Mesenchymal stem cell (in vitro differentiated cells and primary cell): ENCODE measurements around the gene CRBN. TPM values are rescaled to one million over a fixed set of nuclear protein-coding genes. Genes with fewer than 3 reads are reported as not detected.

Source experiments
- DNase-seq: peaks from one replicate; pipeline ENCODE4 v3.0.0-alpha.2; 2013
- H2AFZ ChIP-seq: one replicate; pipeline ENCODE4 v1.6.1; 2013; ENCODE audit warnings: low read depth, mild to moderate bottlenecking, control low read depth, inconsistent platforms, low read length, moderate library complexity
- H2AK5ac ChIP-seq: 2 replicates; pipeline ENCODE4 v1.6.1; 2013; ENCODE audit warnings: low read length, moderate library complexity, mild to moderate bottlenecking, inconsistent platforms; ENCODE audit not compliant: severe bottlenecking
- H2BK120ac ChIP-seq: one replicate; pipeline ENCODE4 v1.6.1; 2013; ENCODE audit warnings: low read depth, mild to moderate bottlenecking, inconsistent platforms, low read length, moderate library complexity
- H2BK12ac ChIP-seq, 2 experiments: one replicate each; pipeline ENCODE4 v1.6.1; 2013; ENCODE audit warnings: inconsistent platforms in 2 of 2, low read length in 2 of 2, mild to moderate bottlenecking in 2 of 2, moderate library complexity in 2 of 2, control low read depth in 1 of 2
- H2BK15ac ChIP-seq: one replicate; pipeline ENCODE4 v1.6.1; 2013; ENCODE audit warnings: mild to moderate bottlenecking, low read depth, inconsistent platforms; ENCODE audit not compliant: poor library complexity, severe bottlenecking
- H2BK5ac ChIP-seq: 2 replicates; pipeline ENCODE4 v1.6.1; 2013; ENCODE audit warnings: low read depth, mild to moderate bottlenecking, low read length, control low read depth, inconsistent platforms; ENCODE audit not compliant: poor library complexity, severe bottlenecking
- H3K14ac ChIP-seq, 2 experiments: one replicate each; pipeline ENCODE4 v1.6.1; 2013; ENCODE audit warnings: inconsistent platforms in 2 of 2, low read length in 2 of 2, control low read depth in 1 of 2, mild to moderate bottlenecking in 1 of 2, moderate library complexity in 1 of 2
- H3K18ac ChIP-seq, 2 experiments: one replicate each; pipeline ENCODE4 v1.6.1; 2013; ENCODE audit warnings: inconsistent platforms in 2 of 2, low read length in 2 of 2, control low read depth in 1 of 2, low read depth in 1 of 2, mild to moderate bottlenecking in 1 of 2
- H3K23ac ChIP-seq, 2 experiments: one replicate each; pipeline ENCODE4 v1.6.1; 2013; ENCODE audit warnings: inconsistent platforms in 2 of 2, low read length in 2 of 2, mild to moderate bottlenecking in 2 of 2, moderate library complexity in 2 of 2, control low read depth in 1 of 2
- H3K27ac ChIP-seq: 2 replicates; pipeline ENCODE4 v1.5.1; 2013; ENCODE audit warnings: mild to moderate bottlenecking, moderate library complexity, low read length, control low read depth, inconsistent platforms; ENCODE audit not compliant: poor library complexity, severe bottlenecking
- H3K27me3 ChIP-seq, 2 experiments: 2 replicates each; pipeline versions ENCODE4 v1.6.1 to v1.7.0; 2013; ENCODE audit warnings: low read length in 2 of 2, mild to moderate bottlenecking in 2 of 2, moderate library complexity in 2 of 2, control low read depth in 1 of 2, inconsistent platforms in 1 of 2; ENCODE audit not compliant: control insufficient read depth in 1 of 2, insufficient read depth in 1 of 2
- H3K36me3 ChIP-seq, 2 experiments: 2 replicates each; pipeline versions ENCODE4 v1.6.1 to v1.7.0; 2013; ENCODE audit warnings: low read length in 2 of 2, control low read depth in 1 of 2, inconsistent platforms in 1 of 2, low read depth in 1 of 2, mild to moderate bottlenecking in 1 of 2; ENCODE audit not compliant: insufficient read depth in 2 of 2, control insufficient read depth in 1 of 2
- H3K4ac ChIP-seq, 2 experiments: one replicate each; pipeline ENCODE4 v1.6.1; 2013; ENCODE audit warnings: inconsistent platforms in 2 of 2, low read length in 2 of 2, mild to moderate bottlenecking in 2 of 2, moderate library complexity in 2 of 2, control low read depth in 1 of 2, low read depth in 1 of 2
- H3K4me1 ChIP-seq: 2 replicates; pipeline ENCODE4 v1.6.1; 2013; ENCODE audit warnings: low read depth, low read length, control low read depth; ENCODE audit not compliant: control insufficient read depth, insufficient read depth
- H3K4me2 ChIP-seq: 2 replicates; pipeline ENCODE4 v1.6.1; 2013; ENCODE audit warnings: low read length, mild to moderate bottlenecking, inconsistent platforms; ENCODE audit not compliant: poor library complexity, severe bottlenecking
- H3K4me3 ChIP-seq, 2 experiments: 2 replicates each; pipeline versions ENCODE4 v1.5.1 to v1.7.0; 2013; ENCODE audit warnings: low read length in 2 of 2, mild to moderate bottlenecking in 2 of 2, control low read depth in 1 of 2, low read depth in 1 of 2; ENCODE audit not compliant: insufficient read depth in 1 of 2
- H3K79me1 ChIP-seq: replicated peaks from 2 replicates; pipeline ENCODE4 v1.6.1; 2013; ENCODE audit warnings: mild to moderate bottlenecking, control low read depth, low read length, inconsistent platforms; ENCODE audit not compliant: poor library complexity, severe bottlenecking
- H3K9ac ChIP-seq: 2 replicates; pipeline ENCODE4 v1.7.0; 2013; ENCODE audit warnings: mild to moderate bottlenecking, low read length, moderate library complexity
- H3K9me3 ChIP-seq: 2 replicates; pipeline ENCODE4 v1.7.0; 2013; ENCODE audit warnings: mild to moderate bottlenecking, low read length; ENCODE audit not compliant: control insufficient read depth
- H4K8ac ChIP-seq: one replicate; pipeline ENCODE4 v1.6.1; 2013; ENCODE audit warnings: inconsistent platforms, mild to moderate bottlenecking, low read length, moderate library complexity
- H4K91ac ChIP-seq: one replicate; pipeline ENCODE4 v1.6.1; 2013; ENCODE audit warnings: mild to moderate bottlenecking, low read length, inconsistent platforms
- WGBS: methylation state at CpG from one replicate; pipeline ENCODE4 v1.1.7; 2013; ENCODE audit warnings: mixed read lengths; 5-methylcytosine and 5-hydroxymethylcytosine counted together
- polyA plus RNA-seq, 2 experiments: library from polyadenylated mRNA; stranded (reverse); fragments of 200-250 nt; gene quantifications; one replicate each; pipeline ENCODE4 v1.2.3, GENCODE V29; 2013

CRBN gene
- polyA plus RNA-seq (2013, experiment 1 of 2), result 20.3 TPM
- polyA plus RNA-seq (2013, experiment 2 of 2), result 20.1 TPM

DNA sequence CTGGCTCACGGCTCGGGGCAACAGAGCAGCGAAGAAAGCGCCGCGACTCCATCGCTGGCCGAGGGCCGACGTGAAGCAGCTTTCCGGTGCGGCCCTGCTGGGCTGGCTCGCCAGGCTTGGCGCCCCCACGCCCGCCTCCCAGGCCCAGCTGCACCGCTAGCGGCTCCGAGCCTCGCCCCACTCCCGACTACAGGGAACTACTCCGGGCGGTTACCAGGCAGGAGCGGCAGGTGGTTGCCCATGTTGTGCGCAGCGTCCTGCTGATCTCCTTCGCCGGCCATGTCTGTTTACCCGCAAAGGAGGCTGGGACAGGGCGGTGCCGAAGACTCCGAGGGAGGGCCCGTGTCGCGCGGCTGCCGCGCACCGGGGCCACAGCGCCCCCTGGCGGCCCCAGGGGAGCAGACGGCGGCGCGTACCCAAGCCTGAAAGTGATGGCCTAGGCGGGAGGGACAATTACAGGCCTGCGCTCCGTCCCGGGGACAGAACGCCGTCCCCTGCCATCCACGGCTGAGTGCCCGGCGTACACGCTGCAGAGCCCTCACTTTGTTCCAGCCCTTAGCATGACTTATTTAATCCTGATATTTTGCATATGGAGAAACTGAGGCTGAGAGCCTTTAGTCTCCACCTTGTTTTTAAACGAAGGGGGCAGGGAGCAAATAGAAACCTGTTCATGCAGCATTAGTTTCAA lies at the start of gene CRBN:
Gene CRBN (minus strand): TSS at position 285 of the 688 bp plus-strand sequence. CDS start 4 bp downstream, at position 281.
- no peak within 1 kb of the TSS for H2BK12ac ChIP-seq
- peak within 1 kb of the TSS; percentile 84 to 93 for H3K18ac ChIP-seq
- peaks cover 0 to 10% of the 10 kb centered on the region in 2 experiments for H3K36me3 ChIP-seq
- H3K9ac ChIP-seq, result peak within 1 kb of the TSS; percentile 96
- H2AFZ ChIP-seq, result peak within 1 kb of the TSS; percentile 96
- H3K4ac ChIP-seq, result peak within 1 kb of the TSS; percentile 57 to 95
- peak within 1 kb of the TSS; percentile 91 for H4K91ac ChIP-seq
- peak within 1 kb of the TSS; percentile 89 for H3K4me2 ChIP-seq
- H2BK15ac ChIP-seq, result no peak within 1 kb of the TSS
- H3K27me3 ChIP-seq, result peaks cover 0 to 3% of the 10 kb centered on the region in 2 experiments
- no peaks in the 10 kb centered on the region for H3K9me3 ChIP-seq
- H3K14ac ChIP-seq, result no peak within 1 kb of the TSS
- peak within 1 kb of the TSS in 1 of 2 experiments; percentile 56 for H3K23ac ChIP-seq
- peaks cover 2% of the 10 kb centered on the region for H3K4me1 ChIP-seq
- H2AK5ac ChIP-seq, result no peak within 1 kb of the TSS
- H3K79me1 ChIP-seq, result peaks cover 8% of the 10 kb centered on the region
- H3K27ac ChIP-seq, result no peak within 1 kb of the TSS
- H2BK120ac ChIP-seq, result peak within 1 kb of the TSS; percentile 75
- H3K4me3 ChIP-seq, result peak within 1 kb of the TSS; percentile 96
- H4K8ac ChIP-seq, result peak within 1 kb of the TSS; percentile 99
- DNase-seq, result peak; percentile 86
- under 1% methylated on average over 48 of the region's 56 CpGs for WGBS
- no peak within 1 kb of the TSS for H2BK5ac ChIP-seq

DNA sequence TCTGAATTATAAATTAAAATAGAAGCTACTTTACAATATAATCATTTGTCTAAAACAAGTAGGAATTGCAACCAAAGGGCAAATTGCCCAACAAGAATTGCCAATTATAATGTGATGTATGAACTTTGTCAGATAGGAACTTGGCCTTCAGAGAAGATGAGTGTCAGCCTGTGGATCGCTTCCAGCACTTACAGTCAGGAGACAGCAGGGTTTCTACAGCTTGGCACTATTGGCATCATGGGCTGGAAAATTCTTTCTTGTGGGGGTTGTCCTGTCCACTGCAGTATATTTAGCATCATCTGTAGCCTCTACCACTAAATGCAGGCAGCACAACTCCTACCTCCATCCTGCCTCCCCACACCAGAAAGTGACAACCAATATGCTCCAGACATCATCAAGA lies 48.1 kb upstream of the CRBN start:
- H3K9ac ChIP-seq, result no peak overlapping the region
- no peak overlapping the region for H3K4ac ChIP-seq
- H3K14ac ChIP-seq, result no peak overlapping the region
- no peak overlapping the region for H2BK15ac ChIP-seq
- no peak for DNase-seq
- H3K79me1 ChIP-seq, result no peaks in the 10 kb centered on the region
- no peaks in the 10 kb centered on the region for H3K36me3 ChIP-seq
- H2BK12ac ChIP-seq, result no peak overlapping the region
- 0% methylated on average over 1 of the region's 1 CpG for WGBS
- peaks cover 13% of the 10 kb centered on the region for H3K9me3 ChIP-seq
- H2BK5ac ChIP-seq, result no peak overlapping the region
- H3K4me1 ChIP-seq, result no peaks in the 10 kb centered on the region
- H4K91ac ChIP-seq, result no peak overlapping the region
- no peak overlapping the region for H3K4me2 ChIP-seq
- H3K27me3 ChIP-seq, result no peaks in the 10 kb centered on the region
- H2BK120ac ChIP-seq, result no peak overlapping the region
- no peak overlapping the region for H3K27ac ChIP-seq
- no peak overlapping the region for H3K18ac ChIP-seq
- no peak overlapping the region for H3K4me3 ChIP-seq
- no peak overlapping the region for H3K23ac ChIP-seq
- H2AK5ac ChIP-seq, result no peak overlapping the region
- no peak overlapping the region for H2AFZ ChIP-seq
- H4K8ac ChIP-seq, result no peak overlapping the region

DNA sequence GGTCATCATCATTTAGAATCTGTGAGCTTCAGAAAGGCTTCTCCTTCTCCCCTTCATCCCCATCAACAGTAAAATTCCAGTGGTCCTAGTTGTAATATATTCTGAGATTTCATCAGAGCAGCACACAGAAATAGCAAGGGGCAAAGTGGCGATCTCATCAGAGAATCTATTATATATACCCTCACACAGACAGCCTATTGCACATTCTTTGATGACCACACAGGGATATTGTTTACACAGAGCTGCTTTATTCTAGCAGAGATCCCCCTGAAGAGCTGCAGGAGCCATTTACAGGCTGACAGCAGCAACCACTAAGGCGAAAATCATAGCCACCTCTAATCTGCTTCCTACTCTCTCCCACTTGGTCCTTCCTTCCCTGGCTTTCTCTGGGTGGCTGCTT lies 42.0 kb upstream of the CRBN start:
- Histone ChIP-seq H3K14ac (no peak overlapping the region), H3K4me1 (no peaks in the 10 kb centered on the region), H2BK5ac (no peak overlapping the region), H3K27ac (no peak overlapping the region), H3K79me1 (no peaks in the 10 kb centered on the region), H3K23ac (no peak overlapping the region), H2BK120ac (no peak overlapping the region), H3K4ac (no peak overlapping the region), H3K27me3 (no peaks in the 10 kb centered on the region), H4K91ac (no peak overlapping the region), H3K36me3 (no peaks in the 10 kb centered on the region), H2BK12ac (no peak overlapping the region), H2AK5ac (no peak overlapping the region), H3K9ac (no peak overlapping the region), H3K4me3 (no peak overlapping the region), H3K9me3 (no peaks in the 10 kb centered on the region), H3K4me2 (no peak overlapping the region), H2BK15ac (no peak overlapping the region), H4K8ac (no peak overlapping the region), H3K18ac (no peak overlapping the region), H2AFZ (no peak overlapping the region)
- 70% methylated on average over 2 of the region's 2 CpGs for WGBS
- no peak for DNase-seq

- Histone ChIP-seq H2BK12ac (no peak overlapping the region), H3K4me2 (no peak overlapping the region), H2BK5ac (no peak overlapping the region), H2AK5ac (no peak overlapping the region), H3K14ac (no peak overlapping the region), H4K8ac (no peak overlapping the region), H2BK15ac (no peak overlapping the region), H3K27me3 (no peaks in the 10 kb centered on the region), H2AFZ (no peak overlapping the region), H3K9ac (no peak overlapping the region), H3K23ac (no peak overlapping the region), H3K79me1 (no peaks in the 10 kb centered on the region), H3K9me3 (no peaks in the 10 kb centered on the region), H3K36me3 (no peaks in the 10 kb centered on the region), H3K4me1 (no peaks in the 10 kb centered on the region), H3K27ac (no peak overlapping the region), H4K91ac (no peak overlapping the region), H3K18ac (no peak overlapping the region), H3K4me3 (no peak overlapping the region), H3K4ac (no peak overlapping the region), H2BK120ac (no peak overlapping the region)
- WGBS, result 93% methylated on average over 3 of the region's 4 CpGs
- no peak for DNase-seq
Measured at GRCh38 chr3:3216401-3216800, 36.9 kb upstream of the CRBN start.
